Measurements from ENCODE around the gene SFRP2. TPM values are rescaled to one million over a fixed set of nuclear protein-coding genes. Genes with fewer than 3 reads are reported as not detected.
A peak's percentile ranks its signal among the peaks of the same experiment; 100 is the strongest.

SFRP2 gene
- total RNA-seq, 1 experiment from 2014 or later, result not detected

DNA sequence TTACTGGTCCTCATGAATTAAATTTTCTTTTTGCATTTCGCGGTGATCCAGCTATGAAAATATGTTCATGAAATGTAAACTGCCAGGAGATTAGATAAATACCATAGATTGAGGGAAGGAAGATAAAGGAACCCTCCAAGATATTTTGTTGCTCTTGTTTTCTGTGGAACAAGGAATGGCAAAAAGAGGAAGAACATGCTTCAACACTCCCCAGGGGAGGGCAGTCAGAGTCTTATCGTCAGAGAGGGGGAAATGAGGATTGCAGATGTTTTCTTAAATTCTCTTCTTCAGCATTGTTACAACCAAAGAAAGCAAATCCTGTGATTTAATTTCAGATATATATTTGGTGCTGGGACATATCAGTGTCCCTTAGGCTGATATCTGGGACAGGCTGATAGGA, 9.5 kb upstream of the SFRP2 start:
- no peak for DNase-seq (ENCODE audit: low read depth)

DNA sequence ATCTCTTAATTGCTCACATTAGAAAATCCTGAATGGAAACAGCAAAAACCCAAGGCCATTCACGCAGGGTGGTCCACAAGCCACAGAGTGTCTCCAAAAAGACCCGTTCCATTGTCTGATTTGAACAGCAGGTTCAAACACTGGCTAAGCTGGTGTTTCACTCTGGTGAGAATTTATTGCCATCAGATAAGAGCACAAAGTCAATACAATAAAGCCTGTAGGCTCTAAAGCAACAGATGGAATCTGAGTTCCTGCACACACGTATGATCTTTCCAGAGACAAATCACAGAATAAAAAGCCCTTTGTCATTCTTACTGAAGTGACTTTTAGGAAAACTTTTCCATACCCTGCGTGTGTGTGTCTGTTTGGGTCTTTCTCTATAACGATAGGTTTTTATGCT, 5.1 kb upstream of the SFRP2 start:
- DNase-seq (ENCODE audit: low read depth), result no peak

DNA sequence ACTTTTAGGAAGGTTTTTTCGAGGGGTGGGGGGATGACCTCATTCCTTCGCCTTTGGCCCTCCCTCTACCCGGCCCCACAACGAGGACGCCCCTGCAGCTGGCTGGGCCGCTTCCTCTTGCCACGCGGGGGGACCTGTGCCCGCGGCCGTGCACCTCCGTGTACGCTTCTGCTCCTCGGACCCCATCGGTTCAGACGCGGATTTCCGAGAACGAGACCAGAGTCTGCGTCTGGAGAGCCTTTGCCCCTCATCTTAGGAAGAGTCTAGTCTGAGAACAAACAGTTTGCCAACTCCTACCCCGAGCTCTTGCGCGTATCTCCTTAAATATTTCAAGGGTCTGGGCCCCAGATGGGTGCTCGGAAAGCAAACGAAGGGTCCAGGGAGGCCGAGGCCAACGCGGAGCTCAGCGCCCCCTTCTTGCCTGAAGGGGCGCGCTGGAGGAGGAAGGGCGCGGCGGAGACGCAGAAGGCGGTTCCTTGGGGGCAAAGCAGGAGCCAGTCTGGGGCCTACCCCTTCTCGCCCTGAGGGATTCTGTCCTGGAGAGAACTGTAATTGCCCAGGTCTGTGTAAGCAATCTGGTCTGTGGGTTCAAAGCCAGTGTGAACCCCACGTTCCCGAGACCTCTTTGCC, 3.9 kb upstream of the SFRP2 start:
- DNase-seq (ENCODE audit: low read depth), result no peak

DNA sequence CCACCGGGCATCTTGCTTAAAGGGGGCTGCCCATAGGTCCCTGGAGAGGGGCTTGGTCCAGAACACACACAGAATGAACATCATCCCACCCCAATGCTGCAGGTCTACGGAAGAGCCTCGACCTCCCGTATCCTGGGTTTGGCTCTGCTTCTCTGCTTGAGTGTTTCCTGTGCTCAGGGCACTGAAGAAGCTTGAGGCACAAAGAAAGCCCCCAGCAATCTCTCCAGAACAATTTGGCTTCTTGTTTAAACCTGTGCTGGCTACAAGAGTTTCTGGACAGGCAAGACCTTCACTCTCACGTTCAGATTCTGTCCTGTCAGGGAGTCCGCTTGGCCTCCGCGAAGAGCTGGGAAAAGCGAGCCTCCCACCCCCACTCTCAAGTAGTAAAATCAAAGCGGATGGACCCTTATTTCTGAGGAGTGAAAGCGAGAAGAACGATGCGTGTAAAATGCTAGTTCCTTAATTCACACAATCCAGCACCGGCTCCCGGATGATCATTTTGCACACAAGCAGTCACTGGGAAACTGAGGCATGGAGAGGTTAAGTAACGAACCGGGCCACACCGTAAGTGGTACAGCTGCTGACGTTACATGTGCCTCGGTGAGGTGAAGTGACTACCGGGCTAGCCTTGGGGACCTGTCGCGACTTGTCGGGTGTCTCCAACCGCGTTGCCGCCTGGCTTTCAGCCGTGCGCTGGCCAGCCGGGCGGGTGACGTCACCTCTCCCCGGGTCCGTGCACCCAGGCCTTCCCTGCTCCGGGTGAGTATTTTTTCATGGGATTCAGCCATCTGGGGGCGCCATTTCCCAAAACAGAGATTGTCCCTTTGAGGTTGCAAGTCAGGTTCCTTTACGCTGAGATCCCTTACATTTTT, 3.1 kb upstream of the SFRP2 start:
- peak; percentile 65 for DNase-seq (ENCODE audit: low read depth)

DNA sequence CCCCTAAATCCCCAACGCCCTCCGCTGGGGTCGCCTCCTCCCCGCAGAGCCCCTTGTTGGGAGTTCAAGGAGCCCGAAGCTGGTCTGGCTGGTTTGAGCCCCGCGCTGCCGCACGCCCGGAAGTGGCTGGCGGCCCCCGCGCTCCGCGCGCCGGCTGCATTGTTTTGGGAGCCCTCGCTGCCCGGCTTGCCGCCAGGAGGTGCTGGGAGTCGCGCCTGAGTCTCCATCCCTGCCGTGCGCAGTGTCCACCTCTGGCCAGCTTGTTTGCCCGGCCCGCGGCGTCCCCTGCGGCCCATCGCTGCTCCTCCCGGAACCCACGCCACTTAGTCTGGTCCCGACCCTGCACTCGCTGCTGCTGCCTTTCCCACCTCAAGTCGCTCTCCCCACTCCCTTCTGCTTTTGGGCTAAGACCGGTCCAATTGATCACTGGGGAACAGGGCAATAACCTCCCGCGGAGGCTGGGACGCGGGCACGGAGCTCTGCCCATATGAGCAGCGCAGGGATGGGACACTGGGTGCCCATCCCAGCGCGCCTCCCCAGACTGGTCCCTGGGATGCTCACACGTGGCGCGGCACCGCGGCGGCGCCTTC, 2.2 kb upstream of the SFRP2 start:
- no peak for DNase-seq (ENCODE audit: low read depth)

DNA sequence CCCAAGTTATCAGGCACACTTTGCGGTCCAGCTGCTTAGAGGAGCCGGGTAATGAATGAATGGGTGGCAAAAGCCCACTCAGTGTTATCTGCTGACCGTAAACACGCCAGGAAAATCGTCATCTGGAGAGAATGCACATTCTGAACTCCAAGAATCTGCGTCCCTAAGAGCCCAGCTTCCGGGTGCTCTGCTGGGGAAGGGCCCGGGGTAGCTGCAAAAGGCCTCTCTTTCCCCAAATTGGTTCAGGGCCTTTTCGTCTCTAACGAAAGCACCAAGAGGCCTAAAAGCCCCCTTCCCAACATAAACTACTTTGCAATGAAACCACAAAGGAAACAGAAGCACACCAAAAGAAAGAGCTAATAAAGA, 1.6 kb upstream of the SFRP2 start:
- DNase-seq (ENCODE audit: low read depth), result no peak

DNA sequence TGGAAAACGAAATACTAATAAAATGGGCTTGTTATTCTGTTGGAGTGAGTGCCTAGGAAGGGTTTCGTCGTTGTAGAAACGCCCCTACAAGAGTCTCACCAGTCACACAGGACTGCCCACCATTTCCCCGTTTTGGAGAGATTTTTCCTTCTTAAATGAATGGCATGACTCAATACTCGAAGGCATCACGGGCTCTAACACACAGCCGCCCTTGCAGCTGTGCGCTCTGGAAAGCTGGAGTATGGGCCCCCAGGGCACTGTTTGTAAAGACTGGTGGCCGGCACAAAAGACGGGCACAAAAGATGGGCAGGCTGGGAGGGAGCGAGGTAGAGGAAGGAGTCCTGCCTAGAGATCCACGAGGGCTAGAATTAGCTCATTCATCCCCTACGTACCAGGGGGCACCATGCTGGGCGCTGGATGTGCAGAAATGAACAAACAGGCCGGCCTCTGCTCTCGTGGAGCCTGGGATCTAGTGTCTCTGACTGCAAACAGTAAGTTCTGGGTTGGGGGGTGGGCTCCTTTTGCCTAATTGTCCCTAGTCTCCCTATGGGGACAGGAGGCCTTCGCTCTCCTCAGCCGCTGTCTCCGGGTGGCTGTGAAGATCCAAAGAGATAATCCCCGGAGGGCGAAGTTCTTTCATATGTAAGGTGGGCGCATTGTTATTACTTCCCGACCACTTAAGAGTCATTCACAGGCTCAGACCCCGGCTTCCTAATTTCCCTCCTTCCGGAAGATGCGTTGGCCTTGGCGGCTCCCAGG, 1.0 kb upstream of the SFRP2 start:
- DNase-seq (ENCODE audit: low read depth), result no peak

DNA sequence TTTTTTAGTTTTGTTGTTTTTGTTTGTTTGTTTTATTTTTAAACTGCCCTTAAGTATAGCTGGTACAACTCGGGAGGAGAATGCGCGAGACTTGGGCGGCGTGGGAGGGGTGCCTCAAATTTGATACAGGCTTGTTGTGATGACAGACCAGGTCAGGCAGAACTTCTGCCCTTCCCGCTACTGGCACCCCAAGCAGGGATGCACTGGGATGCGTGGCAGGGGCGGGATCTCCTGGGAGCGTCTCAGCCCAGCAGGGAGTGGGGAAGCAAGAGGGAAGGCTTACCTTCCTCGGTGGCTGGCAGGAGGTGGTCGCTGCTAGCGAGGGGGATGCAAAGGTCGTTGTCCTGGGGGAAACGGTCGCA, 851 bp downstream of the SFRP2 start:
- DNase-seq (ENCODE audit: low read depth), result no peak

DNA sequence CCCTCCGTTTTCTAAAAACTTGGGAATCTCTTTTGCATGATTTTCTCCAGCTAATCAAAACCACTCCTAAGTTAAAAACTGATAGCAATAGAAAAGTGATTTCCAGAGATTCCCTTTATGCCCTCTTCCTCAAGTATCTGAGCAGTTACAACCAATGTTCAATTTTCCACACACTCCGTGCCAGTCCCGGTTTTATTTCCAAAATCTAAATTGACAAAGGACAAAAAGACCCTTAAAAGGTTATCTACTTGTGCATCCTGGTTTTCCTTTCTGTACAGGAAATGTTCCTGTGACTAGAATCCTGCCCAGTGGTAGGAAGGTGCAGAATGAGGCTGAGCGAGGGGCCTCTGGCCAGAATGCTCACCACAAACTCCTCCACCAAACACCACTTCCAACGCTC, 1.3 kb downstream of the SFRP2 start:
- DNase-seq (ENCODE audit: low read depth), result no peak

DNA sequence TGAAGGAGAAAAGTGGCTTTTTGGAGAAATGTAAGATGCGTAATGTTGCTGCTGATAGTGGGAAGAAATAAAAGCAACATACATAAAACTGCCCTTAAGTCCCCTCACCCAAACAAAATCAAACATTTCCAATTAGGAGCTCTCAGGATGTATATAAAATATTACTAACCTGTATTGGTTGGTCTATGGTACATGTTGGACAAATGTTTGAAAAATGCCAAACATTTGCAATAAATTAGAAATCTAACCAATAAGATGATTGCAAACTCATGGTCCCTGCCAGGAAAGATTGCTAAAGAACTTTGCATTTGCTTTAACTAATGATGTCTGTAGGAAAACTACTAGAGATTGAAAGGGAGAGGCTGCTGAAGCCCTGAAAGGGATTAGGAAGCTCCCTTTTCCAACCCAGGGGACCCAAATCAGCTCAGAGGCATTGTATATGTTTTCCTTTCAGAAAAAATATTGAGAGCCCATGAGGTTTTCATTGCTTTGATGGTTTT, 1.8 kb downstream of the SFRP2 start:
- no peak for DNase-seq (ENCODE audit: low read depth)

DNA sequence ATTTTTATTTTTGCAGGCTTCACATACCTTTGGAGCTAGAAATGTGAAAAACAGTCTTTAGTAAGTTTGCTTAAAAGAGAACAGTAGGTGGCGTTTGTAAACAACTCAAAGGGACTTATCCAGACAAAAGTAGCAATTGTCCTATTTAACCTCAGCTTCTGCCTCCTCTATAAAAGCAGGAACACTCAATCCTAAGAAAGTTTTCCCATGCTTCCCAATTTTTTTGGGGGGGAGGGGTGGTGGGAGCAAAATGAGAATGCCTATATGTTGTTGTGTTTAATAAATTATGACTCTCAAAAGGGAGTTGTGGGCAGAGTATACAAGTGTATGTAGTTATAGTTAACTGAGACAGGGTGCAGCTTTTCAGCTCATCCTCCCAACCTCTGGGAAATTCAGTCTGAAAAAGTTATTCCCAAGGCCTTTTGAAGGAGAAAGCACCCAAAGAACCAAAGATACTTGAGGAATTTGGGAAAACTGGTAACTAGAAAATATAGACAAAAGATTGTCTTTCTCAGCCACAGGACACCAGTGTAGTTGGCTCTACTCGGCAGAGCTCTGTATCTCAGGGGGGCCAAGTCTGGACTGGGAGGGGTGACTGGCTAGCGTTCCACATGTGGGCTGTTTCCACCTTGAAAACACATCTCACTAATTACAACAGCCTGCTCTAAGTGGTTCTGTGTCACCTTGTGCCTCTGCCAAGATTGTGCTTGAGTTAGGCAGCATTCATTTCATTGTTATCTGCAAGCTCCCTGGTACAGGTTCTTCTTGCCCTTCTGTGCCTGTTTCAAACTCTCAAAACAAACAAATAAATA, 2.8 kb downstream of the SFRP2 start:
- DNase-seq (ENCODE audit: low read depth), result peak; percentile 35

DNA sequence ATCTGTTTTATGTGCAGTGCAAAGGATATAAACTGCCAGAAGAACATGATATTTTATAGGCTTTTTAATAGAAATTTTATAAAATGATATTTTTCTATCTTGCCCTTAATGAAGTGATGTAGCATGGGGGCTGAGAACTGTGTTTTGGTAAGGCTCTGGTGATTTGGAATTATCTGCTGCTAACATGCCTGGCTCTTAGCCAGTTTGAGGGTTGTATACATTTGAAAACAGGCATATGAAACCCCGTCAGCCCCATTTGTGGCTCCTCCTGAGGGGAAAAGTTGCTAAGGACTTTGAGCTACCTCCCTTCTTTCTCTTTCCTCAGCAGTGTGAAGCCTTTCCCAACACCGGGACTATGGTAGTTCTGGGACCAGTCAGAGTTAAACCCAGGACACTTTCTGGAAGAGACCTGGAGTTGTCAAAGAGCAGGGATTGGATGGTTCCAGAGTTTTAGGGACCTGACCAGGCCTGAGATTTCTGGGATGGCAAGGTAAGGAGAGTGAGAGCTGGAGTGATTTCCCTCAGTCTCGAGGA, 4.7 kb downstream of the SFRP2 start:
- no peak for DNase-seq (ENCODE audit: low read depth)

DNA sequence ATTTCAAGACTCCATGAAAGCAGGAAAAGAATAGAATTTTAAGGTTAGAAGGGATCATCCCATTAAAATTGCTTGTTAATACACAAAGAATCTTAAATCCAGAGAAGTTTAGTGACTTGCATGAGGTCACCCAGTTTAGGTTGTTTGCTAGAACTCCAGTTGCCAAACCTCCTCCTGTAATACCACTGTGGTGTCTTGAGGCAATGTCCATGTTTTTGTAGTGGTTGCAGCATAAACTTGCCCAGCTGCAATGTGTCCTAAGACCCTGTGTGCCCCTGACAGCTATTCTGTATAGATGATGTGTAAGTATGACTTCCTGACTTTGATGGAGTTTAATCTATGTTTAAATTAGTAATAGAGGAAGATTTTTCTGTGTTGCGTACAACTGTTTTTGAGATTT, 6.3 kb downstream of the SFRP2 start:
- no peak for DNase-seq (ENCODE audit: low read depth)

DNA sequence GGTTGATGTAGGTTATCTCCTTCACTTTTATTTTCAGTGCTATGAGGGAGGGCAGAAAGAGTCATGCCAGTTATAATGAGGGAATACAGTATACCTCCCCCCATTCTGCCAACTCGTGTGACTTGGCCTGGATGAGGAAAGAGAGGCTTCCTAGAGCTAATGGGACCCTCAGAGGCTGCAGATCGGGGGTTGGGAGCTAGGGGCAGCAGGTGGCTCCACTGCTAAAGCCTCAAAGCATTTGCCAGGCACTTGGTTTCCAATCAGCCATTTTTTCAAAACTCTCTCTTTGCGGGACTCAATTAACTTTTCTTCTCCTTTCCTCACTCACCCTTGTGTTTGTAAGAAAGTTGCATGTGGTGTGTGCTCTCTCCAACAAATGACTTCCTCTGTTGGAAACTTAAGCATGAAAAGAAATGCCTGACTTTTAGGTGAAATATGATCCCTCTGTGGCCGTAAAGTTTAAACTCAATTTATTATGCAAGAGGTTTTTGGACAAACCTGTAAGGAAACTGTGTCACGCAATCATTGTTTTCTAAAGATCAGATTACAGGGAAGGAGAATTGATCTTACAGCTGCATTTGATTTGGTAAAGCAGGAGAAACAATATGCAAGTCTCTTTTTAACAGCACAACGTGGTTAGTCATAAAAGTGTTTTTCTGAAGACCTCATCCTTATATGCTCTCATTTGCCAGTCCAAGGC, 7.0 kb downstream of the SFRP2 start:
- no peak for DNase-seq (ENCODE audit: low read depth)

DNA sequence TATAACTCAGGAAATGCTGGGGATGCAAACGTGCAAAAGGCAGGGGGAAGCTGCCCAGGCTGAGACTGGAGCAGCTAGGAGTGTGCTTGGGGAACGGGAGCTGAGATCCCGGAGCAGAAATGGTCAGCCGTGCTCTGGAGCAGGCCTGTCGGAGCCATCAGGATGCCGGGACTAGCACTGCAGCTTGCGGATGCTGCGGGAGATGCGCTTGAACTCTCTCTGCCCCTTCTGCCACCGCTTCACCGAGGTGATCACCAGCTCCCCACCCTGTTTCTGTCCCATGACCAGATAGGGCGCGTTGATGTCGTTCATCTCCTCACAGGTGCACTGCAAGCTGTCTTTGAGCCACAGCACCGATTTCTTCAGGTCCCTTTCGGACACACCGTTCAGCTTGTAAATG, 7.6 kb downstream of the SFRP2 start:
- no peak for DNase-seq (ENCODE audit: low read depth)

DNA sequence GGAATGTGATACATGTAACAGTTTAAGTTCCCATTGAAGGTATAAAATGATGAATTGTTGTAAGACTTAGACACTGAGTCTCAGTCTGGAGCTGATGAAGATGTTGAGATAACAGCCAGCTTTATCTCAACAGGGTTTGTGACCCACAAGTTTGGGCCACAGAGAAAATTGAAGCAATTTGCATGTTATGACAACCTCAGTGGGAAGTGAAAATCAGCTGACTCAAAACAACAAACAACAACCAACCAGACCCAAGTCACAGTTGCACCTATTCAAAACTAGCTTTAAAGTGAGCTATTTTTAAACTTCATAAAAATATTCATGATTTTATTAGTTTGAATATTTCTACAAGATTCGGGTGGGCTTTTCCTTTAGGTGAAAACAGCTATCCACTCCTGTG, 8.0 kb downstream of the SFRP2 start:
- DNase-seq (ENCODE audit: low read depth), result no peak

DNA sequence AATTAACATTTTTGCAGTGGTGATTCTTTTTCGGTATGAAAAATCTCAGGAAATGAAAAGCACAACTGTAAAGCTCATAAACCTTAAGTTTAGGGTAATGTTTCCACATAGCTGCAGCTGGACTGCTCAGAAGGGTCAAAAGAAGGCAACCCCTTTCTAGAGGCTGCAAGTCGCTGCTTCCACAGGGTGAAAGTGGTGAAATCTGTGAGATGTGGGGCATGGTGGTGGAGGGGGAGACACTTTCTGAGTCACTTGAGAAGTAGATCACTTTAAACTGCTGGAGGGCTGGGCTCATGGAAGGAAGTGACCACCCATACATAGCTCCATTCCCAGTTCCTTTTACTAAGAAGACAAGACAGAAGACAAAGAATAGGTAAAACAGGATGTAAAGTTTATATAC, 8.7 kb downstream of the SFRP2 start:
- no peak for DNase-seq (ENCODE audit: low read depth)

DNA sequence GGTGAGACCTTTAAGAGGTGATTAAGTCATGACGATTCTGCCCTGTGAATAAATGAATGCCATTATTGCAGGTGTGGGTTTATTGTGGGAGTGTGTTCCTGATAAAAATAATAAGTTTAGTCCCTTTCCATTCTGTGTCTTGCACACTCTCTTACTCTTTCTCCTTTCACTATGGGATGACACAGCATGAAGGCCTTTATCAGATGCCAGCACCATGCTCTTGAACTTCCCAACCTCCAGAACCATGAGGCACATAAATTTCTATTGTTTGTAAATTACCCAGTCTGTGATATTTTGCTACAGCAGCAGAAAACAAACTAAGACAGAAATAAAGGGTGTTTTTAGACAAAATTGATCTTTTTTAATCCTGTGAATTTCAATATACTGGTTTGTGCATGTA, 10.5 kb downstream of the SFRP2 start:
- no peak for DNase-seq (ENCODE audit: low read depth)

DNA sequence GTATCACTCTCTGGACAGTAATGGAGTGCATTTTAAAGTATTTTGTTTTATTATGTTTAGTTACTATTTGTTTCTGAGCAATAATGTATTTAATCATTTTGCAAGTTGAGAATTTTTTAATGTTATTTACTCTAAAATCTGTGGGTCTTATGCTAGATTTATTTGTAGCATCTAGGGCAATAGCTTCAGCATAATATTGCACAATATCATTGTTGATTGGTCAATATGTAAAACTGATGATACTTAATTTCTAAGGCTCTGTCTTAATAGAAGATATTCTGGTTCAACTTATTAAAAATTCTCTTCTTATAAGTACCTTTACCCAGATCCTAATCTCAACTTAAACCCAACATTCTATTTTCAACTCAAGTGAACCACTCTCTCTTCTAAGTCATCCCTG, 11.5 kb downstream of the SFRP2 start:
- no peak for DNase-seq (ENCODE audit: low read depth)

DNA sequence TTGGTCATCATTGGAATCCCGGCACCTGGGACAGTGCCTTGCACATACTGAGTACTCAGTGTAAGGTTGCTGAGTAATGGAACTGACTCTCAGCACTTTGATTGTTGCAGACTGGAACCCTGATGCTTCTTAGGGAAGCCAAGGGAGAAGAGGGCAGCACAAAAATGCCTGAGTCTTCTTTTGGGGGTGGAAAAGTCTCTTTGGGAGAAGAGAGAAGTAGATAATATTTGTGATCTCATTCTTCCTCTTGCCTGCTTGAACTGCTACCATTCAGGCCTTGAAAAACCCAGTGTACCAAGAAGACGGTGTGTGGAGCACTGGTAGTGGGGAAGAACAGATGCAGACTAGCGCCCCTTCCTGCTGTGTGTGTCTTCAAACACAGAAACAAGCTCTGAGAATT, 12.3 kb downstream of the SFRP2 start:
- no peak for DNase-seq (ENCODE audit: low read depth)
